GM21381 (cell line): ENCODE results near the gene GUCY2D.
"Not testable (repeated sequence)": the region's sequence is repeated elsewhere in the genome, so short reads cannot be mapped to it uniquely, and the experiment has no call there.

Experiments
- ATAC-seq: cut with Tn5 transposase; IDR thresholded peaks from one replicate; pipeline ENCODE4 v1.9.1; 2021; ENCODE audit warnings: mild to moderate bottlenecking, moderate library complexity; ENCODE audit not compliant: unreplicated experiment

Gene GUCY2D

GRCh38 chr17:8015236-8015956 is 13.0 kb downstream of the GUCY2D start:
- no peak for ATAC-seq

- no peak for ATAC-seq
Measured at GRCh38 chr17:8015957-8016631, 13.7 kb downstream of the GUCY2D start.

- no peak for ATAC-seq
Measured at GRCh38 chr17:8016632-8017424, 14.4 kb downstream of the GUCY2D start.

- ATAC-seq: no peak
Measured at GRCh38 chr17:8018436-8018835, 16.0 kb downstream of the GUCY2D start.

GRCh38 chr17:8019166-8019565 is 16.8 kb downstream of the GUCY2D start:
- no peak for ATAC-seq

GRCh38 chr17:8019665-8020650 is 17.5 kb downstream of the GUCY2D start:
- ATAC-seq: no peak

GRCh38 chr17:8020776-8021564 is 18.6 kb downstream of the GUCY2D start:
- no peak for ATAC-seq

- no peak for ATAC-seq
Measured at GRCh38 chr17:8021565-8022359, 19.3 kb downstream of the GUCY2D start.

- no peak for ATAC-seq
Measured at GRCh38 chr17:8022360-8023003, 20.1 kb downstream of the GUCY2D start.

- ATAC-seq: not testable (repeated sequence)
Measured at GRCh38 chr17:8024161-8024560, 21.7 kb downstream of the GUCY2D start.

- ATAC-seq: no peak
Measured at GRCh38 chr17:8025176-8025911, 22.9 kb downstream of the GUCY2D start.

GRCh38 chr17:8029121-8029520 is 26.7 kb downstream of the GUCY2D start:
- ATAC-seq: no peak

- ATAC-seq: no peak
Measured at GRCh38 chr17:8031261-8031661, 28.8 kb downstream of the GUCY2D start.

GRCh38 chr17:8031950-8032349 is 29.5 kb downstream of the GUCY2D start:
- no peak for ATAC-seq

GRCh38 chr17:8032442-8032841 is 30.0 kb downstream of the GUCY2D start:
- ATAC-seq: no peak

GRCh38 chr17:8038954-8039610 is 36.7 kb downstream of the GUCY2D start, which contains the start of gene ALOX15B:
ALOX15B (plus strand) TSS chr17:8039059; CDS start chr17:8039156, 97 bp downstream.
- no peak for ATAC-seq

GRCh38 chr17:8039611-8040168 is 37.3 kb downstream of the GUCY2D start:
- ATAC-seq: no peak
